ENCODE data around the gene MUSTN1.

Gene MUSTN1

GRCh38 chr3:52848617-52849016 is 13.8 kb upstream of the MUSTN1 start:
- H2AFZ ChIP-seq = no peak overlapping the region
- H3K27ac ChIP-seq = no peak overlapping the region
- no peak for TF ChIP-seq CTCF (IDR thresholded peaks at IDR 0.05)
- no peaks in the 10 kb centered on the region for H3K36me3 ChIP-seq (ENCODE audit: control insufficient read depth, insufficient read depth, low read length)
- H3K4me3 ChIP-seq (ENCODE audit: low read depth, low read length) = no peak overlapping the region
- H3K79me2 ChIP-seq = no peaks in the 10 kb centered on the region
- no peaks in the 10 kb centered on the region for H3K27me3 ChIP-seq (ENCODE audit: control insufficient read depth, insufficient read depth, low read length)
- no peak overlapping the region for H3K9ac ChIP-seq
- no peak overlapping the region for H3K4me2 ChIP-seq (ENCODE audit: low read length)
- no peaks in the 10 kb centered on the region for H3K4me1 ChIP-seq
- no peaks in the 10 kb centered on the region for H3K9me3 ChIP-seq (ENCODE audit: control insufficient read depth, low read length)

GRCh38 chr3:52847726-52848125 is 12.9 kb upstream of the MUSTN1 start:
- no peaks in the 10 kb centered on the region for H3K79me2 ChIP-seq
- no peak overlapping the region for H3K9ac ChIP-seq
- no peaks in the 10 kb centered on the region for H3K4me1 ChIP-seq
- no peak overlapping the region for H3K27ac ChIP-seq
- H3K27me3 ChIP-seq (ENCODE audit: control insufficient read depth, insufficient read depth, low read length) = no peaks in the 10 kb centered on the region
- H2AFZ ChIP-seq = no peak overlapping the region
- no peaks in the 10 kb centered on the region for H3K36me3 ChIP-seq (ENCODE audit: control insufficient read depth, insufficient read depth, low read length)
- H3K4me3 ChIP-seq (ENCODE audit: low read depth, low read length) = no peak overlapping the region
- H3K4me2 ChIP-seq (ENCODE audit: low read length) = no peak overlapping the region
- no peak for TF ChIP-seq CTCF (IDR thresholded peaks at IDR 0.05)
- H3K9me3 ChIP-seq (ENCODE audit: control insufficient read depth, low read length) = no peaks in the 10 kb centered on the region

GRCh38 chr3:52847241-52847640 is 12.4 kb upstream of the MUSTN1 start:
- Histone ChIP-seq H2AFZ (no peak overlapping the region), H3K9me3 (ENCODE audit: control insufficient read depth, low read length) (no peaks in the 10 kb centered on the region), H3K9ac (no peak overlapping the region), H3K27me3 (ENCODE audit: control insufficient read depth, insufficient read depth, low read length) (no peaks in the 10 kb centered on the region), H3K36me3 (ENCODE audit: control insufficient read depth, insufficient read depth, low read length) (no peaks in the 10 kb centered on the region), H3K79me2 (no peaks in the 10 kb centered on the region), H3K4me2 (ENCODE audit: low read length) (no peak overlapping the region), H3K4me1 (no peaks in the 10 kb centered on the region), H3K4me3 (ENCODE audit: low read depth, low read length) (no peak overlapping the region), H3K27ac (no peak overlapping the region)
- TF ChIP-seq CTCF (IDR thresholded peaks at IDR 0.05) = no peak

- Histone ChIP-seq H3K9ac (no peak overlapping the region), H3K27ac (no peak overlapping the region)
Observed at GRCh38 chr3:52846432-52846965, 11.7 kb upstream of the MUSTN1 start.

More at GRCh38 chr3:52846432-52846965, 11.7 kb upstream of the MUSTN1 start:
- Histone ChIP-seq H3K27me3 (ENCODE audit: control insufficient read depth, insufficient read depth, low read length) (no peaks in the 10 kb centered on the region), H3K9me3 (ENCODE audit: control insufficient read depth, low read length) (no peaks in the 10 kb centered on the region), H3K4me1 (no peaks in the 10 kb centered on the region), H3K4me2 (ENCODE audit: low read length) (no peak overlapping the region), H2AFZ (no peak overlapping the region), H3K36me3 (ENCODE audit: control insufficient read depth, insufficient read depth, low read length) (no peaks in the 10 kb centered on the region), H3K4me3 (ENCODE audit: low read depth, low read length) (no peak overlapping the region), H3K79me2 (no peaks in the 10 kb centered on the region)
- no peak for TF ChIP-seq CTCF (IDR thresholded peaks at IDR 0.05)
